Measurements from ENCODE around the gene GAN.

GRCh38 chr16:81275795-81276194, 39.0 kb upstream of the GAN start:
- TF ChIP-seq CTCF (IDR thresholded peaks at IDR 0.05; ENCODE audit: low read depth, low read length) (no peak), EZH2phosphoT487 (IDR thresholded peaks at IDR 0.05; ENCODE audit: low read depth) (no peak)

All from OCI-LY3 (cell line).